Measurements from ENCODE around the gene RNU6-9. TPM values are rescaled to one million over a fixed set of nuclear protein-coding genes. Genes with fewer than 3 reads are reported as not detected.

RNU6-9 gene
- total RNA-seq, 1 donor from 2014 or later, result not detected

GRCh38 chr19:931860-932647, 38.8 kb downstream of the RNU6-9 start:
- intact Hi-C loops (cut with micrococcal nuclease), result no loop called here

GRCh38 chr19:932648-933552, 39.6 kb downstream of the RNU6-9 start:
- intact Hi-C loops (cut with micrococcal nuclease), result no loop called here

- intact Hi-C loops (cut with micrococcal nuclease), result no loop called here
These were observed 40.2 kb downstream of the RNU6-9 start for GRCh38 chr19:933553-933882.

GRCh38 chr19:934197-934840, 41.0 kb downstream of the RNU6-9 start:
- intact Hi-C loops (cut with micrococcal nuclease), result no loop called here

DNA sequence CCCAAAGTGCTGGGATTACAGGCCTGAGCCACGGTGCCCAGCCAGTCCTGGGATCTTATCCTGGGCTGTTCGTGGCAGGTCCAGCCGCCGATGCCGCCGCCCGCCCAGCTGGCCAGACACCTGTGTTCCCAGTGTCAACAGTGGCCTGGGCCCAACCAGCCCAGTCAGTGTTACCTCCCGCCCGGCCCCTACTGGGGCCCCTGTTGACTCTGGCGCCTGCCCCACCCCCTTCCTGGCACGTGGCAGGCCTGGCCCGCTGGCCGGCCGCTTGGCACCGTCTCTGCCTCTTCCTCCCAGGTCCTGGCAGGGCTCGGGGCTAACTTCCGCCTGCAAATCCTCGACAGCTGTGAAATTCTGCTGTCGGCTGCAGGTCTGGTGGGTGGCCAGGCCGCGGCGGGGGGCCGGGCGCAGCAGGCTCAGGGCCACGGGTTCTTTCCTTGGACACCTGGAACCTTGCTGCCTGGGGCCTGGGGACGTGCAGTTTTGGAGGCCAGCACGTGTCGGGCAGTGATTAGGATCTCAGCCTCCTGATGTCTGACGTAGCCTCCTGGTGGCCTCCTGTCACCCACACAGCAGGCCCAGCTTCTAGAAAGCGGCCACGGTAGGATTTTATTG, 41.7 kb downstream of the RNU6-9 start:
- intact Hi-C loops (cut with micrococcal nuclease), result no loop called here

DNA sequence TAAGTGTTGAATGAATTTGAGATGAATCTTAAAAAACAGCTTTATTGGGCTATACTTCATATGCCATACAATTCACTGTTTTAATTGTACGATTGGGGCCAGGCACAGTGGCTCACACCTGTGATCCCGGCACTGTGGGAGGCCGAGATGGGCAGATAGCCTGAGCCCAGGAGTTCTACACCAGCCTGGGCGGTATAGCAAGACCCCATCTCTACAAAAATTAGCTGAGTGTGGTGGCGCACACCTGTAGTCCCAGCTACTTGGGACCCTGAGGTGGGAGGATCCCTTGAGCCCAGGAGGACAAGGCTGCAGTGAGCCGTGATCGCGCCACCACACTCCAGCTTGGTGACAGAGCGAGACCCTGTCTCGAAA, 42.9 kb downstream of the RNU6-9 start:
- intact Hi-C loops (cut with micrococcal nuclease), result no loop called here

DNA sequence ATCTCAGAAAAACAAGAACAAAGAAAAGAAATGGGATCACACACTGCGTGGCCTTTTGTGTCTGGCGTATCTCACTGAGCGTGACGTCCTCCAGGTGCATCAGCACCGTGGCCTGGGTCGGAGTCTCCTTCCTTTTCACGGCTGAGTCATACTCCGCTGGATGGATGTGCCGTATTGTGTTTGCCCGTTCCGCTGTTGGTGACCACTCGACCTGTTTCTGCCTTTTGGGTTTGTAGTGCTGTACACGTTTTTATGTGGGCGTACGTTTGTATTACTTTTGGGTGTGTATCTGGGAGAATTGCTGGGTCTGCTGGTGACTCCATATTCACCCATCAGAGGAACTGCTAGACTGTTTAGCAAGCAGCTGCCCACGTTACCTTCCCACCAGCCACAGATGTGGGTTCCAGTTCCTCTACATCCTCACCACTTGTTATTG, 44.0 kb downstream of the RNU6-9 start:
- intact Hi-C loops (cut with micrococcal nuclease), result no loop called here

- intact Hi-C loops (cut with micrococcal nuclease), result no loop called here
These were observed 45.1 kb downstream of the RNU6-9 start for GRCh38 chr19:938233-938923.

DNA sequence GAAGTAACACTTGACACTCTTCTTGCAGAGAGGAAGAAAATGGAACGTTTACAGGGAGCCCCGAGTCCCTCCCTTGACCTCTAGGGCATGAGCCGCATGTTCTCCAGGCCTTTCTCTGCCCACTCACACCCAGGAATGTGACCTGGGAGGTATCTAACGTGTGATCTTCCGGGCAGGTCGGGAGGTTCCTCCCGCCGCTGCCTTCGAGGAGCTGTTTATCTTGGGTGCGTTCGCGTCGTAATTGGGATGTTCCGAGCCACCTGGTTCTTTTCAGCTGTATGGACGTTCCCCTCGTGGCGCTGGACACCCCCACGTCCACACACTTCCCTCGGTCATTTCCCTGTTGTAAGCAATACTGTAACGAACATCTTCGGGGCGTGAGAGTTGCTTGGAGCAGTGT, 46.2 kb downstream of the RNU6-9 start:
- intact Hi-C loops (cut with micrococcal nuclease), result no loop called here

- intact Hi-C loops (cut with micrococcal nuclease), result no loop called here
These were observed 46.6 kb downstream of the RNU6-9 start for GRCh38 chr19:939922-940321.

DNA sequence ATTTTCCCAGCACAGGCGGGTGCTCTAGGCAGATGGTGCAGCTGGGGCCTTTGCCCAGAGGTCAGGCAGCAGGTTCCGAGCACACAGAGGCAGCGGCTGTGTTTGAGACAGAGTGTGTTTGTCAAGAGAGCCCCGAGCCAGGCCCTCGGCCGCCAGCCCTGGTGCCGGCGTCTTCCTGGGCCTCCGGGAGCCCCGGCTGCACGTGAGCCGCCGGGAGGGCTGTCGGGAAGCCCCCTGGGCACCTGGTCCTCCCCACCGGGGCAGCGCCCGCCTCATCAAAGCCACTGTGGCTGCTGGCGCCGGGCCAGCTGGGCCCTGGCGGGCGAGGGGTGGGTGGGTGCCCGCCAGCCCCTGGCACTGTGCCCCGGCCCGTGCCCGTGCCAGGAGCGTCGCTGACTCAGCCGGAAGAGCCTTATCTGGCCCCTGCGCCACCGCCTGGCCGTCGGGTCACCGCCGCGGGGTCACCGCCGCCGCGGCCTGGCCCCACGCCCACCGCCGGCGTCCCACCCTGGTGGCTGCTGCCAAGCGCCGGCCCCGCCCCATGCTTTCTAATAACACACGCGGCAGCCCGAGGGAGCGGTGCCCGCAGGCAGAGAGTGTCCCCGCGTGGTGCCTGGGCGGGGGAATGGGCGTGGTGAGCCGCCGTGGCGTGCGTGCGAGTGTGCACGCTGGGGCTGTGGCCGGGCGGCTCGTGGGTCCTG, 47.5 kb downstream of the RNU6-9 start:
- intact Hi-C loops (cut with micrococcal nuclease), result no loop called here

- intact Hi-C loops (cut with micrococcal nuclease), result no loop called here
These were observed 48.2 kb downstream of the RNU6-9 start for GRCh38 chr19:941292-942132.

GRCh38 chr19:942133-942645, 48.9 kb downstream of the RNU6-9 start:
- intact Hi-C loops (cut with micrococcal nuclease), result no loop called here

Other genes starting within 250 kb of the RNU6-9 start
- gene RNF126, start 230.3 kb upstream of the RNU6-9 start, total RNA-seq, result 80.2 and 85.2 TPM in 2 replicates
- 1.6 TPM in 2 replicates for gene FSTL3, start 217.1 kb upstream of the RNU6-9 start, total RNA-seq
- gene PRSS57, start 198.0 kb upstream of the RNU6-9 start, total RNA-seq, result not detected in 2 replicates
- not detected in 2 replicates for gene PALM, start 184.5 kb upstream of the RNU6-9 start, total RNA-seq
- gene MISP, start 142.4 kb upstream of the RNU6-9 start, total RNA-seq, result not detected in 2 replicates
- 550 and 562 TPM in 2 replicates for gene PTBP1, start 96.0 kb upstream of the RNU6-9 start, total RNA-seq
- gene PLPPR3, start 71.5 kb upstream of the RNU6-9 start, total RNA-seq, result not detected in 2 replicates
- not detected in 2 replicates for gene AZU1, start 65.6 kb upstream of the RNU6-9 start, total RNA-seq
- not detected in 2 replicates for gene PRTN3, start 52.5 kb upstream of the RNU6-9 start, total RNA-seq
- not detected in 2 replicates for gene ELANE, start 41.2 kb upstream of the RNU6-9 start, total RNA-seq
- gene CFD, start 33.8 kb upstream of the RNU6-9 start, total RNA-seq, result 1.0 and 1.2 TPM in 2 replicates
- gene MED16, start 297 bp upstream of the RNU6-9 start, total RNA-seq, result 64.3 and 74.3 TPM in 2 replicates
- 122 and 138 TPM in 2 replicates for gene R3HDM4, start 19.7 kb downstream of the RNU6-9 start, total RNA-seq
- 1.1 and 2.2 TPM in 2 replicates for gene KISS1R, start 23.8 kb downstream of the RNU6-9 start, total RNA-seq
- gene ARID3A, start 32.6 kb downstream of the RNU6-9 start, total RNA-seq, result 27.3 and 28.9 TPM in 2 replicates
- gene WDR18, start 90.9 kb downstream of the RNU6-9 start, total RNA-seq, result 54.8 and 57.5 TPM in 2 replicates
- gene GRIN3B, start 106.9 kb downstream of the RNU6-9 start, total RNA-seq, result not detected in 2 replicates
- 181 and 185 TPM in 2 replicates for gene TMEM259, start 127.6 kb downstream of the RNU6-9 start, total RNA-seq
- not detected in 2 replicates for gene RNU6-2, start 128.0 kb downstream of the RNU6-9 start, total RNA-seq
- 436 and 459 TPM in 2 replicates for gene CNN2, start 133.1 kb downstream of the RNU6-9 start, total RNA-seq
- 63.6 and 71.7 TPM in 2 replicates for gene ABCA7, start 146.6 kb downstream of the RNU6-9 start, total RNA-seq
- 471 and 479 TPM in 2 replicates for gene ARHGAP45, start 173.7 kb downstream of the RNU6-9 start, total RNA-seq
- 155 and 170 TPM in 2 replicates for gene POLR2E, start 201.9 kb downstream of the RNU6-9 start, total RNA-seq
- 131 and 142 TPM in 2 replicates for gene GPX4, start 210.5 kb downstream of the RNU6-9 start, total RNA-seq

Data from T-helper 1 cell treated with Interleukin-12 subunit alpha and Interleukin-12 subunit beta and Interleukin-4 antibody, amounts not matched to agents 30 ng/mL and 1 ng/mL, for 36 hours (primary cell).